CD14-positive monocyte (primary cell): ENCODE data around the gene CFLAR. TPM values are rescaled to one million over a fixed set of nuclear protein-coding genes. Genes with fewer than 3 reads are reported as not detected.

ENCODE experiments used
- DNase-seq, 3 donors: peaks; one replicate each; pipeline ENCODE4 v3.0.0-alpha.2; 2011 to 2022
- H2AFZ ChIP-seq: 2 replicates; pipeline ENCODE4 v1.6.0; 2012; ENCODE audit warnings: mild to moderate bottlenecking, low read depth, low read length, inconsistent platforms; ENCODE audit not compliant: insufficient read depth, poor library complexity, severe bottlenecking
- H3K27ac ChIP-seq, 2 donors: 1 replicate in 1 of 2; 2 replicates in 1 of 2; pipeline ENCODE4 v1.5.1; 2012 to 2013; ENCODE audit warnings: low read length in 2 of 2, control low read depth in 1 of 2, inconsistent platforms in 1 of 2, low read depth in 1 of 2, mild to moderate bottlenecking in 1 of 2
- H3K27me3 ChIP-seq, 2 donors: one replicate each; pipeline versions ENCODE4 v1.6.0 to v1.6.1; 2011 to 2013; ENCODE audit warnings: low read length in 2 of 2; ENCODE audit not compliant: control insufficient read depth in 2 of 2, insufficient read depth in 2 of 2
- H3K36me3 ChIP-seq, 2 donors: replicated peaks in 1 of 2; 1 replicate in 1 of 2; 2 replicates in 1 of 2; pipeline versions ENCODE4 v1.5.1 to v1.6.1; 2012 to 2013; ENCODE audit warnings: low read length in 2 of 2, control low read depth in 1 of 2, inconsistent platforms in 1 of 2, mild to moderate bottlenecking in 1 of 2; ENCODE audit not compliant: insufficient read depth in 2 of 2, control insufficient read depth in 1 of 2
- H3K4me1 ChIP-seq, 2 donors: 1 replicate in 1 of 2; 2 replicates in 1 of 2; pipeline versions ENCODE4 v1.5.1 to v1.6.1; 2012 to 2013; ENCODE audit warnings: low read length in 2 of 2, control low read depth in 1 of 2, inconsistent platforms in 1 of 2, mild to moderate bottlenecking in 1 of 2, moderate library complexity in 1 of 2; ENCODE audit not compliant: insufficient read depth in 2 of 2, control insufficient read depth in 1 of 2
- H3K4me2 ChIP-seq: replicated peaks from 2 replicates; pipeline ENCODE3; 2012; ENCODE audit warnings: low read length, moderate library complexity, mild to moderate bottlenecking; ENCODE audit not compliant: poor library complexity, severe bottlenecking; ENCODE audit errors: extremely low read depth
- H3K4me3 ChIP-seq, 3 experiments: fragments of 200-600 bp in 1 of 3; sonication (generic) in 1 of 3; replicated peaks in 1 of 3; 1 replicate in 2 of 3; 2 replicates in 1 of 3; pipeline ENCODE4 v1.5.1; 2011 to 2013; ENCODE audit warnings: low read length in 3 of 3, mild to moderate bottlenecking in 3 of 3, control low read depth in 2 of 3, low read depth in 2 of 3, inconsistent platforms in 1 of 3, moderate library complexity in 1 of 3
- H3K79me2 ChIP-seq: 2 replicates; pipeline ENCODE4 v1.6.0; 2012; ENCODE audit warnings: mild to moderate bottlenecking, control low read depth, inconsistent platforms, low read length, moderate library complexity; ENCODE audit not compliant: insufficient read depth
- H3K9ac ChIP-seq: 2 replicates; pipeline ENCODE4 v1.6.0; 2017; ENCODE audit warnings: low read length, mild to moderate bottlenecking; ENCODE audit not compliant: insufficient read depth, poor library complexity, severe bottlenecking
- H3K9me3 ChIP-seq, 2 donors: replicated peaks in 1 of 2; 1 replicate in 1 of 2; 2 replicates in 1 of 2; pipeline versions ENCODE4 v1.5.1 to v1.6.1; 2012 to 2013; ENCODE audit warnings: low read length in 2 of 2, control low read depth in 1 of 2; ENCODE audit not compliant: control insufficient read depth in 1 of 2, insufficient read depth in 1 of 2
- H4K20me1 ChIP-seq: 2 replicates; pipeline ENCODE4 v1.6.0; 2012; ENCODE audit warnings: mild to moderate bottlenecking, low read length, control low read depth, moderate library complexity; ENCODE audit not compliant: insufficient read depth
- H3K27ac Mint-ChIP-seq, 7 donors: one replicate each; pipeline ENCODE4 v1.8.0; 2020; ENCODE audit warnings: mild to moderate bottlenecking in 7 of 7, mixed read lengths in 7 of 7, moderate library complexity in 6 of 7, inconsistent platforms in 2 of 7
- H3K27me3 Mint-ChIP-seq, 3 donors: one replicate each; pipeline ENCODE4 v1.8.0; 2021 to 2022; ENCODE audit warnings: low read depth in 3 of 3, mild to moderate bottlenecking in 3 of 3, mixed read lengths in 3 of 3, moderate library complexity in 3 of 3, inconsistent platforms in 1 of 3
- H3K36me3 Mint-ChIP-seq, 2 donors: one replicate each; pipeline ENCODE4 v1.8.0; 2020; ENCODE audit warnings: mixed read lengths in 2 of 2, inconsistent platforms in 1 of 2, mild to moderate bottlenecking in 1 of 2
- H3K4me1 Mint-ChIP-seq: one replicate; pipeline ENCODE4 v1.8.0; 2020; ENCODE audit warnings: mild to moderate bottlenecking, mixed read lengths
- H3K4me3 Mint-ChIP-seq, 2 donors: one replicate each; pipeline ENCODE4 v1.8.0; 2020; ENCODE audit warnings: mild to moderate bottlenecking in 2 of 2, mixed read lengths in 2 of 2, moderate library complexity in 1 of 2
- H3K9me3 Mint-ChIP-seq, 7 donors: one replicate each; pipeline ENCODE4 v1.8.0; 2020 to 2022; ENCODE audit warnings: mixed read lengths in 7 of 7, mild to moderate bottlenecking in 6 of 7, moderate library complexity in 6 of 7, inconsistent platforms in 2 of 7
- WGBS: methylation state at CpG from one replicate; pipeline ENCODE4 v1.1.5; 2013; ENCODE audit warnings: missing lambda C conversion rate; ENCODE audit not compliant: insufficient coverage; 5-methylcytosine and 5-hydroxymethylcytosine counted together
- intact Hi-C, 2 donors: fragments of 100-400 bp; cut with micrococcal nuclease; formaldehyde crosslinking; loops; one replicate each; pipeline versions ENCODE4 v1.15.0 to v1.15.1; 2023
- polyA plus RNA-seq, 3 donors: library from polyadenylated mRNA; depleted of rRNA in 1 of 3; unstranded in 2 of 3; stranded (reverse) in 1 of 3; fragments of 300-500 nt in 2 of 3; fragments of >200 nt in 1 of 3; fragmentation: Illumina TruSeq in 2 of 3; gene quantifications; 1 replicate in 2 of 3; 2 replicates in 1 of 3; pipeline ENCODE4 v1.2.3, GENCODE V29; 2012 to 2021
- TF ChIP-seq, protein P1 (sequence below): fragments of 200-600 bp; IDR thresholded peaks from one replicate; pipeline ENCODE4 v1.8.0; 2022; ENCODE audit warnings: antibody characterized with exemption, mild to moderate bottlenecking

The CFLAR gene
- polyA plus RNA-seq, 3 donors, result 79.4 to 149 (median 79.5) TPM

DNA sequence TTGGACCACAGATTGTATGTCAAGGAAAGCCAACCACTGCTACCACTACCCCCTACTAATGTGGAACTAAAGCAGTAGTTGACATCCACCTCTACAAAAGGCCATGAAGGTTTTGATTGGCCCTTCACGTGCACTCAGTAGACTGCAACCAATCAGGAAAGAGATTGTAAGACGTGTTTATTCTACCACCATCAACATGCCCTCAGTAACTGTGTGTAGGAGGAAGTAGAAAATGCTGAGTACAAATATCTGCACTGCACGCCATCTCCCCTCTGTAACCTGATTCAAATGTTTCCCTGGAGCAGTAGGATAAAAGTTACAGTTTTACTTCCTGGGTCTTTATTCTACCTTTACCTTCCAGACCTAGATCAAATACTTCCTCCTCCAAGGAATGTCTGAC, 64.0 kb downstream of the CFLAR start:
- Histone ChIP-seq H3K36me3 (no peaks in the 10 kb centered on the region), H2AFZ (no peak overlapping the region), H4K20me1 (peaks cover 12% of the 10 kb centered on the region), H3K4me3 (no peak overlapping the region), H3K4me1 (peaks cover 13 to 30% of the 10 kb centered on the region in 2 donors), H3K9me3 (peaks cover 0 to 19% of the 10 kb centered on the region in 2 donors), H3K27me3 (no peaks in the 10 kb centered on the region), H3K27ac (peak overlapping the region in 1 of 2 donors; percentile 29), H3K4me2 (no peak overlapping the region), H3K79me2 (peaks cover 23% of the 10 kb centered on the region), H3K9ac (no peak overlapping the region)
- Mint-ChIP-seq H3K27me3 (peaks cover 0 to 5% (median 2%) of the 10 kb centered on the region in 3 donors), H3K27ac (peak overlapping the region in 6 of 7 donors; percentile 7 to 80 (median 62)), H3K4me3 (no peak overlapping the region), H3K36me3 (peaks cover 0 to under 1% of the 10 kb centered on the region in 2 donors), H3K9me3 (peaks cover 0 to 9% (median 5%) of the 10 kb centered on the region in 7 donors), H3K4me1 (peaks cover 36% of the 10 kb centered on the region)
- intact Hi-C loops, result loop anchor here (5.0 to 10.0 kb wide), 3 partner anchors 52 to 215 kb away; partner anchors contain the start of genes HYCC2 (in 1 of the 2), NDUFB3 (in 1 of the 2) and ORC2 (in 1 of the 2)
- DNase-seq, result peak; percentile 48 to 70 (median 60)
- TF ChIP-seq, protein P1, sequence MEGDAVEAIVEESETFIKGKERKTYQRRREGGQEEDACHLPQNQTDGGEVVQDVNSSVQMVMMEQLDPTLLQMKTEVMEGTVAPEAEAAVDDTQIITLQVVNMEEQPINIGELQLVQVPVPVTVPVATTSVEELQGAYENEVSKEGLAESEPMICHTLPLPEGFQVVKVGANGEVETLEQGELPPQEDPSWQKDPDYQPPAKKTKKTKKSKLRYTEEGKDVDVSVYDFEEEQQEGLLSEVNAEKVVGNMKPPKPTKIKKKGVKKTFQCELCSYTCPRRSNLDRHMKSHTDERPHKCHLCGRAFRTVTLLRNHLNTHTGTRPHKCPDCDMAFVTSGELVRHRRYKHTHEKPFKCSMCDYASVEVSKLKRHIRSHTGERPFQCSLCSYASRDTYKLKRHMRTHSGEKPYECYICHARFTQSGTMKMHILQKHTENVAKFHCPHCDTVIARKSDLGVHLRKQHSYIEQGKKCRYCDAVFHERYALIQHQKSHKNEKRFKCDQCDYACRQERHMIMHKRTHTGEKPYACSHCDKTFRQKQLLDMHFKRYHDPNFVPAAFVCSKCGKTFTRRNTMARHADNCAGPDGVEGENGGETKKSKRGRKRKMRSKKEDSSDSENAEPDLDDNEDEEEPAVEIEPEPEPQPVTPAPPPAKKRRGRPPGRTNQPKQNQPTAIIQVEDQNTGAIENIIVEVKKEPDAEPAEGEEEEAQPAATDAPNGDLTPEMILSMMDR, result no peak
- no CpG with 5 or more reads among the region's 3 CpGs for WGBS

DNA sequence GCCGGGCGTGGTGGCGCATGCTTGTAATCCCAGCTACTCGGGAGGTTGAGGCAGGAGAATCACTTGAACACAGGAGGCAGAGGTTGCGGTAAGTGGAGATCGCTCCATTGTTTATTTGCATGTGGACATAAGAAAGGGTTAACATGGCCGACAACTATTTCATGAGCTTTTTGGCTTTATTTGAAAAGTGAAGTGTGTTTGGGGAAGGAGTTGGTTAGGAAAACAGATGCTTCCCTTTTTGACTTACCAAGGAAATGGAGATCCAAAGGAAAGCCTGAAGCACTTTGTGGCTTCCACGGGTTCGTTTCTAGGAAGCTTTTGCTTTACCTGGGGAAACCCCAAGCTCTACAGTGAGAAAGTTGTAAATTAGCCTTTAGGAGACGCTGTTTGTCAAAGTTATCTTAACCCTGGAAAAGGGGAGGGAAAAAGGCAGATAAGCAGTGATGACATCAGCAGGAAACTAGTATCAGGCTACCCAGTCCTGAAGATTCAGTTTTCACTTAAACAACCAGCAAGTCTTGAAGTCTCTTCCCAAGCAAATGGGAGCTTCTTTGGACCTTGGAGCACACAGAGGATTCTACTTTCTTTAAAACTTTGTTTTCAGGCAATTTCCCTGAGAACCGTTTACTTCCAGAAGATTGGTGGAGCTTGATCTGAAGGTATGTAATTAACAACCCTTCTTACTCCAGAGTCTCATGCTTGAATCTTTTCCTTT, 66.8 kb downstream of the CFLAR start, which contains the start of gene CASP10:
TSS of gene CASP10 (plus strand) at position 492 of the 715 bp plus-strand sequence. CDS start 2,637 bp downstream, outside the sequence.
- WGBS, result no CpG with 5 or more reads among the region's 11 CpGs
- peaks cover 0 to 9% (median 5%) of the 10 kb centered on the region in 7 donors for H3K9me3 Mint-ChIP-seq
- peaks cover 0 to 2% (median 0%) of the 10 kb centered on the region in 3 donors for H3K27me3 Mint-ChIP-seq
- peak; percentile 48 to 74 (median 74) for DNase-seq
- Histone ChIP-seq H3K9ac (peak within 1 kb of the TSS; percentile 61), H3K27ac (peak within 1 kb of the TSS in 1 of 2 donors; percentile 80), H3K79me2 (peaks cover 51% of the 10 kb centered on the region), H3K4me1 (peaks cover 28 to 58% of the 10 kb centered on the region in 2 donors), H3K36me3 (peaks cover 12 to 26% of the 10 kb centered on the region in 2 donors), H2AFZ (peak within 1 kb of the TSS; percentile 64), H3K9me3 (peaks cover 0 to 16% of the 10 kb centered on the region in 2 donors), H3K27me3 (no peaks in the 10 kb centered on the region), H3K4me3 (peak within 1 kb of the TSS; percentile 76 to 99 (median 88)), H4K20me1 (peaks cover 40% of the 10 kb centered on the region), H3K4me2 (peak within 1 kb of the TSS; percentile 76)
- H3K36me3 Mint-ChIP-seq, result peaks cover 21 to 25% of the 10 kb centered on the region in 2 donors
- intact Hi-C loops, result loop anchor here (5.0 to 10.0 kb wide), 3 partner anchors 49 to 218 kb away; partner anchors contain the start of genes HYCC2 (in 1 of the 2), NDUFB3 (in 1 of the 2) and ORC2 (in 1 of the 2)
- TF ChIP-seq, protein P1, result peak; percentile 46
- peak within 1 kb of the TSS; percentile 84 to 95 for H3K4me3 Mint-ChIP-seq
- H3K27ac Mint-ChIP-seq, result peak within 1 kb of the TSS; percentile 84 to 93 (median 92)
- peaks cover 52% of the 10 kb centered on the region for H3K4me1 Mint-ChIP-seq
